Prostate gland (tissue), 2 donors: ENCODE data around the gene RING1. TPM values are rescaled to one million over a fixed set of nuclear protein-coding genes. Genes with fewer than 3 reads are reported as not detected.

Experiments
- DNase-seq: peaks from one replicate; pipeline ENCODE4 v3.0.0-alpha.2; 2019; ENCODE audit warnings: low spot score
- H3K27ac ChIP-seq, 2 donors: fragments of 200-600 bp; sonication (generic); 2 replicates each; pipeline ENCODE4 v1.5.1; 2017 to 2019
- H3K27me3 ChIP-seq: fragments of 200-600 bp; sonication (generic); replicated peaks from 2 replicates; pipeline ENCODE4 v1.5.1; 2019; ENCODE audit not compliant: insufficient read depth
- H3K36me3 ChIP-seq, 2 donors: fragments of 200-600 bp; sonication (generic); 1 replicate in 1 of 2; 2 replicates in 1 of 2; pipeline versions ENCODE4 v1.5.1 to v1.8.1; 2017 to 2019
- H3K4me1 ChIP-seq: fragments of 200-600 bp; sonication (generic); replicated peaks from 2 replicates; pipeline ENCODE4 v1.5.1; 2019
- H3K4me3 ChIP-seq, 2 donors: fragments of 200-600 bp; sonication (generic); 2 replicates each; pipeline ENCODE4 v1.5.1; 2017 to 2019
- H3K9me3 ChIP-seq: fragments of 200-600 bp; sonication (generic); 2 replicates; pipeline ENCODE4 v1.5.1; 2017
- POLR2A ChIP-seq: fragments of 450-650 bp; IDR thresholded peaks from one replicate; pipeline ENCODE4 v1.6.1; 2016; ENCODE audit warnings: antibody characterized with exemption, mild to moderate bottlenecking
- POLR2AphosphoS5 ChIP-seq: sonication (generic); formaldehyde crosslinking; IDR thresholded peaks from one replicate; pipeline ENCODE4 v1.6.1; 2017; ENCODE audit warnings: antibody characterized with exemption
- WGBS: methylation state at CpG from one replicate; pipeline ENCODE4 v1.1.5; 2018; 5-methylcytosine and 5-hydroxymethylcytosine counted together
- intact Hi-C: fragments of 100-400 bp; cut with DNase I; formaldehyde crosslinking; loops from one replicate; pipeline ENCODE4 v1.14.2; 2022
- total RNA-seq, 2 donors: library from RNA; depleted of rRNA; stranded (reverse); fragments of >200 nt; gene quantifications; one replicate each; pipeline ENCODE4 v1.1.0, GENCODE V29; 2016
- TF ChIP-seq, protein P1 (sequence below), 4 experiments: fragments of 200-600 bp in 2 of 4; fragments of 450-650 bp in 2 of 4; sonication (generic) in 2 of 4; IDR thresholded peaks; 1 replicate in 3 of 4; 2 replicates in 1 of 4; pipeline ENCODE4 v1.5.1; 2016 to 2019; ENCODE audit warnings: antibody characterized with exemption in 4 of 4, mild to moderate bottlenecking in 2 of 4, moderate library complexity in 2 of 4

Gene RING1
- total RNA-seq, 2 donors from 2014 or later: 23.9 to 30.8 TPM

DNA sequence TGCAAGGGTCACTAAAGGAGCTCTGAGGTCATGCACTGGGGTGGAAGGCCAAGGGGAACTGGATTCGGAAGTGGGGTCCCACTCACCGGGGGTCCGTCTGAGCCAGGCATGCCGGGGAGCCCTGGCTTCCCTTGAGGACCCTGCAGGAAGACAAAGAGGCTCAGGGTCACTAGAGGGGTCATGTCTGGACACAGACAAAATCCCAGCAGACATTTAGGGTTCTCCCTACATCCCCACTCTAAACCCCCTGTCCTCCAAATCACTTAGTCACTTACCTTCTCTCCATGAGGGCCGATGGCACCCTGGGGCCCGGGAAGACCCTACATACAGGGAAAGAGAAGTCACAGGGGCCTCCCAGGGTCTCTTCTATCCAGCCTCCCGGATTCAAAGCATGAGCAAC is 31.4 kb upstream of the RING1 start:
- H3K4me1 ChIP-seq: no peaks in the 10 kb centered on the region
- no peak overlapping the region for H3K27ac ChIP-seq
- no peaks in the 10 kb centered on the region for H3K36me3 ChIP-seq
- no peak for DNase-seq
- H3K4me3 ChIP-seq: no peak overlapping the region
- 95% methylated on average over 7 of the region's 7 CpGs for WGBS
- no peaks in the 10 kb centered on the region for H3K9me3 ChIP-seq
- intact Hi-C loops: no loop called here
- TF ChIP-seq POLR2AphosphoS5 (no peak), POLR2A (no peak)
- TF ChIP-seq, protein P1, sequence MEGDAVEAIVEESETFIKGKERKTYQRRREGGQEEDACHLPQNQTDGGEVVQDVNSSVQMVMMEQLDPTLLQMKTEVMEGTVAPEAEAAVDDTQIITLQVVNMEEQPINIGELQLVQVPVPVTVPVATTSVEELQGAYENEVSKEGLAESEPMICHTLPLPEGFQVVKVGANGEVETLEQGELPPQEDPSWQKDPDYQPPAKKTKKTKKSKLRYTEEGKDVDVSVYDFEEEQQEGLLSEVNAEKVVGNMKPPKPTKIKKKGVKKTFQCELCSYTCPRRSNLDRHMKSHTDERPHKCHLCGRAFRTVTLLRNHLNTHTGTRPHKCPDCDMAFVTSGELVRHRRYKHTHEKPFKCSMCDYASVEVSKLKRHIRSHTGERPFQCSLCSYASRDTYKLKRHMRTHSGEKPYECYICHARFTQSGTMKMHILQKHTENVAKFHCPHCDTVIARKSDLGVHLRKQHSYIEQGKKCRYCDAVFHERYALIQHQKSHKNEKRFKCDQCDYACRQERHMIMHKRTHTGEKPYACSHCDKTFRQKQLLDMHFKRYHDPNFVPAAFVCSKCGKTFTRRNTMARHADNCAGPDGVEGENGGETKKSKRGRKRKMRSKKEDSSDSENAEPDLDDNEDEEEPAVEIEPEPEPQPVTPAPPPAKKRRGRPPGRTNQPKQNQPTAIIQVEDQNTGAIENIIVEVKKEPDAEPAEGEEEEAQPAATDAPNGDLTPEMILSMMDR (IDR thresholded peaks at IDR 0.05): no peak
- H3K27me3 ChIP-seq: no peaks in the 10 kb centered on the region

GRCh38 chr6:33177552-33178446 is 30.5 kb upstream of the RING1 start:
- H3K9me3 ChIP-seq: no peaks in the 10 kb centered on the region
- no peak overlapping the region for H3K4me3 ChIP-seq
- WGBS: 73% methylated on average over 19 of the region's 19 CpGs
- DNase-seq: no peak
- H3K27ac ChIP-seq: no peak overlapping the region
- no peaks in the 10 kb centered on the region for H3K36me3 ChIP-seq
- no peak for TF ChIP-seq POLR2AphosphoS5
- TF ChIP-seq POLR2A: no peak
- TF ChIP-seq, protein P1 (IDR thresholded peaks at IDR 0.05): no peak
- intact Hi-C loops: no loop called here
- no peaks in the 10 kb centered on the region for H3K27me3 ChIP-seq
- H3K4me1 ChIP-seq: no peaks in the 10 kb centered on the region

DNA sequence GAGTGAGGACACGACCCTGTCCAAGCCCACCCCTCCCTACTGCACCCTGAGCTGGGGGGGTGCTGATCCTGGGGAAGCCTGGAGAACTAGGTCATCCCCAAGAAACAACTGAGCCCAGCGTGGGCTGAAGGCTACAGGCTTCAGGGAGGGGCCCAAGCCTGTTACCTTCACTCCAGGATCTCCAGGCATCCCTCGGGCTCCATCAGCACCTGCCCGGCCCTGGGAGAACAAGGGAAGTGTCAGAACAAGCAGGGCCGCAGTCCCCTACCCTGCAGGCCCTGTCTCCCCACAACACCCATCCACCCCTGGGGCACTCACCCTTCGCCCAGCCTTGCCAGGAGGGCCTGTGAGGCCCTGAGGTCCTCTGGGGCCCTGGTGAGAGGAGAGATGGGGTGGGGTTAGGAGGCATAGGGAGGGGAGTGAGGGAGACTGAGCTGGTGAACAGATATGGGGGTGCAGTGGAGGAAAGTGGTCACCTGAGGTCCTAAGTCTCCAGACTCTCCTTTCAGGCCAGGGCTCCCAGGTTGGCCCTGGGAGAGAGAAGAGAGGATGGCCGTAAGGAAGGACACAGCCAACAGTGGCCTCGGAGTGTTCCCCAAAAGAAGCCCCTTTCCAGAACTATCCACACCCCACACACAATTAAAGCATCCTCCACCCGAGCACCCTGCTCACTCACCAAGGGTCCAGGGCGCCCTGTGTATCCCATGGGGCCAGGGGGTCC is 29.4 kb upstream of the RING1 start:
- Histone ChIP-seq H3K4me3 (no peak overlapping the region), H3K9me3 (no peaks in the 10 kb centered on the region), H3K27me3 (no peaks in the 10 kb centered on the region), H3K4me1 (no peaks in the 10 kb centered on the region), H3K36me3 (no peaks in the 10 kb centered on the region), H3K27ac (no peak overlapping the region)
- no peak for DNase-seq
- 92% methylated on average over 10 of the region's 10 CpGs for WGBS
- TF ChIP-seq POLR2AphosphoS5: no peak
- intact Hi-C loops: no loop called here

DNA sequence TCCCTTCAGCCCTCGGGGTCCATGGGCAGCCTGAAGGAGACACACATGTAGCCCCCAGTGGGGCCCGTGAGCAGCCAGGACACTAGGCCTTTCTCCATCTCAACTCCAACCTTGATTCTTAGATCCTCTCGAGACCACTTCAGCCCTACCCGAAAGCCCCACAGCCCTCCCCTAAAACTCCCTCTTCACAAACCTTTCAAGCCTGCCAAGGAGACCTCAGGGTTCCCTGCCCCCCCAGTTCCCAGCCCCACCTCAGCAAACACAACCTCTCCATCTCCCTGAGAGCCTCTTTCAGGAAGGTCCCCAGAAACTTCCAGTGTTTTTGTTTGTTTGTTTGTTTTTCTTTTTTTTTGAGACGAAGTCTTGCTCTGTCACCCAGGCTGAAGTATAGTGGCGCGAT is 27.2 kb upstream of the RING1 start:
- Histone ChIP-seq H3K4me3 (no peak overlapping the region), H3K27ac (no peak overlapping the region), H3K9me3 (no peaks in the 10 kb centered on the region), H3K4me1 (no peaks in the 10 kb centered on the region), H3K27me3 (no peaks in the 10 kb centered on the region), H3K36me3 (no peaks in the 10 kb centered on the region)
- TF ChIP-seq, protein P1 (IDR thresholded peaks at IDR 0.05): no peak
- no peak for TF ChIP-seq POLR2AphosphoS5
- TF ChIP-seq POLR2A: no peak
- intact Hi-C loops: no loop called here
- DNase-seq: no peak
- 91% methylated on average over 7 of the region's 7 CpGs for WGBS

DNA sequence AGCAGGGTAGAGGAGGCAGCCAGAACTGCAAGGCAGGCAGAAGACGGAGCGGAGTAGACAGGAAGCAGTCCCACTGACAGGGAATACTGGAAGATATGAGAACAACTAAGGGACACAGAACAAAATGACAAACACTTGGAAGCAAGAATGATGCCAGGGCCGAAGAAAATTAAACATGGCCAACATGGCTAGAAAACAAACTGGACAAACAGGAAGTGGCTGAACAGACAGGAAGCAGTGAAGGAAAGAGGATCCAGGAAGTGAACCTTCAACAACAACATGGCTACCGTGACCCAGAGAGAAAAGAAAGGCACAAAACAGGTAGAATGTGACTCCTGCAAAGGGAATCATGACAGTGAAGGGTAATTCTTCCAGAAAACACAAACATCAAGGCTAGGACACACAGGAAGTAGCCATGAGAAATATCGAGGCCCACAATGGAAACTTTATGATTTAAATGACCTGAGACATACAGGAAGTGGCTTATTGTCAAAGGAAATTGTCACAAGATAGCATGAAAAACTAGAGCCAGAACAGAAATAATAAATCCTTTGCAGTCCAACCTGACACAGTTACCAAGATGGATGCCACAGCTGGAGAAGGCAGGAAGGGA is 25.1 kb upstream of the RING1 start:
- H3K27ac ChIP-seq: no peak overlapping the region
- no peak for DNase-seq
- H3K4me3 ChIP-seq: no peak overlapping the region
- no peaks in the 10 kb centered on the region for H3K27me3 ChIP-seq
- H3K36me3 ChIP-seq: no peaks in the 10 kb centered on the region
- no peaks in the 10 kb centered on the region for H3K9me3 ChIP-seq
- H3K4me1 ChIP-seq: no peaks in the 10 kb centered on the region
- intact Hi-C loops: no loop called here
- 86% methylated on average over 5 of the region's 5 CpGs for WGBS
- TF ChIP-seq POLR2A (no peak), POLR2AphosphoS5 (no peak)
- TF ChIP-seq, protein P1 (IDR thresholded peaks at IDR 0.05): no peak
